ENCODE measurements around the gene SLC25A26.
"Not testable (repeated sequence)": the region's sequence is repeated elsewhere in the genome, so short reads cannot be mapped to it uniquely, and the experiment has no call there.

SLC25A26 gene

DNA sequence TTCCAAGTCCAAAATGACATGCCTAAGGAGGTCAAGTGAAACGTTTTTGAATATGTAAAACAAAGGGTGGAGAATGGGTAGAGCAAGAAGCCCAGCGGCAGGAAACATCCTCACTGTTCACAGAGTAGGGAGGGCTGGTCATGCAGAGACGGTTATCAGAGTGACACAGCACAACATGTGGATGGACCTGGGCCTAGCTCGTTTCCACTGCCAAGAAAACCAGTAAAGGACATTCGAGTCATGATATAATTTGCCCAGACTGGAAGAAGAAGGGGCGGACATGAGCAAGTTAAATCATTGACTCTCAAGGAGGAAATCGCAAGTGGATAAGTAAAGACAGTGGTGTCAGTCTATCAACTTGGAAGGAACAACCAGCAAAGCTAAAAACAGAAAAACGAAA lies 190.7 kb downstream of the SLC25A26 start:
- no peak for DNase-seq (ENCODE audit: low read depth)

DNA sequence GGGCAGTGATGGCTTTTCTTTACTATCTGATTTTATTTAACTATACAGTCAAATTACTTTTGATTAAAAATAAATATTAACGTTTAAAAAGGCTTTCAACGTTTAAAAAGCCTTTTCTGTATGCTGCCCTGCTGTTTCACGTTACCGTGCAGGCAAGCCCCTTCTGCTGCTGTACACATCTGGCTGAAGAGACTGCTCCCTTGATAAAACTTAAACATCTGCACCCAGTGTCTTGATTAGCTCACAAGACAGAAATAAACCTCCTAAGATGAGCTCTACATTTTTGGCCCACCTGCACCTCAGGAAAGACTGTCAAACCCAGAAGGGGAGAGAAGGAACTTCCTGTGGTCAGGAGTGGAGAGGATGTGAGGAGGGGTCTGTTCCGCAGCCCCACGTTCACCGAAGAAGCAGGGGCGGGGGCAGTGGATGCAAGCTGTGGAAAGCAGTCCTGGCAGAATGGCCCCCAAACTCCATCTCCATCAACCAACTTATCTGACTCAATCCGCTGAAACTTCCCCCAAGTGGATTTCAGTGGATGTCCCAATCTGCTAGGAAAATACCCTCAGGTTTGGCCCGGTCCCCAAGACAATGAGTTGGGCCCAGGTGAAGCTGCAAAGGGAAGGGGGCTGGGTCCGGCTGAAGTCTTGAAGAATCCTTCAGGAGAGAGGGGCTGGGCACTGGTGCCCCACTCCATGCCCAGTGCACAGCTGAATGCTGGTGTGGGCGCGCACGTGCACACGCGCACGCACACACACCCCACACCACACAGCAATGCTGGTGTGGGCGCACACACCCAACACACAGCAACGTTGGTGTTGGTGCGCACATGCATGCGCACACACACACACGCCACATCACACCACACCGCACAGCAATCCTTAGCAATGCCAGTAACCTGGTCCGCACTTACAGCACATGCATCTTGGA lies 191.4 kb downstream of the SLC25A26 start:
- no peak for DNase-seq (ENCODE audit: low read depth)

DNA sequence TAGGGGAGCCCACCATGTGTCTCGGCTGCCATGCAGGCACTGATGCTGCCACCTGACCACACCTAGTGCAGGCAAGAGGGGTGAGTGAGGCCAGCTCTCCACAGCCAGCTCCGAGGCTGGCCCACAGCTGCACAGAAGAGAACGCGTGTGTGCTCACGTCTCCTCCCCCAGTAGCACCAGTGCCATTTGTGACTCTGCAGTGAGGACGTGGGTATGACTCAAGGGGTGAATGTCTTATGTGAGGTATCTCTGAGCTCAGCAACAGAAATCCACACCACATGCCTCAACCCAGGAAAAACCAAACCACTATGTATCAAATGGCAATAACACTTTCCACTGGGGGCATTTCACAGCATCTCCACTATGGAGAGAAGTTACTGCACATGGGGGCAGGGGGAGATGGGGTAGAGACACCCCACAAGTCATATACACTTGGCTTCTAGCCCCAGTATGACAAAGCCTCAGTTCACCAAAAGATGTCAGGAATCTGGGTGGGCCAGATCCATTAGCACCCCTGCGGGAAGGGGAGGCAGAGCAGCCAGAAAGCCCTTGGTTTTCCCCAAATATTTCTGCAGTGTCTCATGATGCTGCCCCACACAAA lies 192.4 kb downstream of the SLC25A26 start:
- DNase-seq (ENCODE audit: low read depth): peak; percentile 92

DNA sequence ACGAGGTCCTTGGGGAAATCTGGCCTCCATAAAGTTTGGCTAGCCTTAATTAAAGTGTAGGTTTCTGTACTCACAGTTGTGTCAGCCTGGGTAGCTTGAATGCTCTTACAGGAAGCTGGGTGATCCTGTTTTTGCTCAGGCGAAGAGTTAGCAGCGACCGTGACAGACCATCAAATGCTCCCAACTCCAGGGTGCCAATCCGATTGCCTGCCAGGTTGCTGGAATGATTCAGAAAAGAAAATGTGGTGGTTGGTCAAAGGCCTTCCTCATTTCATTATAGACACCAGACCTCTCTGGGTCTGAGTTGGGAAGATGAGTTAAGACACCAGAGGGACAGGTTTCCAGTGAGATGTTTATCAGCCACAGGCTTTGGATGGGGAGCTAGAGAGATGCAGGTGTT lies 194.0 kb downstream of the SLC25A26 start:
- DNase-seq (ENCODE audit: low read depth): no peak

DNA sequence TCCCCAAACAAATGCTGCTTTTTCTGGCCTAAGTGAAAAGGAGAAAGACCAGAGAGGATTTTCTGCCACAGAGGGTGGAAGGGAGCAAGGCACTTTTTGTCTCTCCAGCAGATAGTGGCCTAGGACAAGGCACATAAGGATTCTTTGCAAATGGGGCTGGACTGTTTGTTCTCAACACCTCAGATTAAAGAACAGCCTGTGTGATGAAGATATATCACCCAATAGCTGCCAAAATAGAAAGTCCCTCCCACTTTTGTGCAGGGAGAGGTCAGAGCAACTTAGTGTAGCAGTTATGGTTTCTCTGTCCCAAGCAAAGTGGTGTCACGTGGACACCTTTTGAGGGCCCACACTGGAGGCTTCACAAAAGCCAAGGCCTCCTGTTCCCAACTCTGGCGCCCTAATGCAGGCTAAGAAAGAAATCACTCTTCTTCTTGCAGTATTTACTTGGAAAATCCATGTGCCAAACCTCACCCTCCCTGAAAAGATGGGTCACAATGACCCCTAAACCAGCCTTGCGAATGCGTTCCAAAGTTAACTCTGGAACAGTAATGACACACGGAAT lies 195.1 kb downstream of the SLC25A26 start:
- no peak for DNase-seq (ENCODE audit: low read depth)

DNA sequence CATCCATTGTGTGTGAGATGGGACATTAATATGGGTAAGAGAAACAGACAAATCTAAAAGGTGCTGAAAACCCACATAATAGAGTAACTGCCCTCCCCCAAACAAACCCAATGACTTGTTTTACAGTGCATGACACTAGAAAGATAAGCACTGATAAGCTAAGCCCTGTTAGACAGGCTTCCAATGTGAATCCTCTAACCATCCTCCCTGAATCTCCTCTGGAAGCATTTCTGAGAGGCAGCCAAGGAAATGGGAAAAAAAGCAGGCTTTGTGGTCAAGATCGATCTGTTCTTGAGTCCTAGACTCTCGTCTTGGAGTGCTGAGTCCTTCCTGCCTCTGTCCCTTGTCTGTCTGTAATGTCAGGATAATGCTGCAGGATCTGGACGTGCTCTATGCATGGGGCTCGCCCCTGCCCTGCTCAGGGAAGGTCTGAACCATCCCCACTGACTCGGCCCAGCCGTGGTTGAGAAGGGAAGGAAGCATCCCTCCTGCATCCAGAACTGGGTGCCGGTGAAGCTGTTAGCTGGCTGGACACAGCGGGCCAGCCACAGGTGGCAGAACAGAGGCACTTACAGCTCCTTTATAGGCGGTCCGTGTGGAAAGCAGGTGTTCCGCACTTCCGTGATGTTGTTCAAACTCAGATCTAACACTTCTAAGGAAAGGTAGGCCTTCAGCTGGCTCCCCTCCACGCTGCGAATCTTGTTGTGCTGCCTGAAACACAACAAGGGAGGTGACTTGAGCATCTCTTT lies 195.9 kb downstream of the SLC25A26 start:
- DNase-seq (ENCODE audit: low read depth): peak; percentile 43

DNA sequence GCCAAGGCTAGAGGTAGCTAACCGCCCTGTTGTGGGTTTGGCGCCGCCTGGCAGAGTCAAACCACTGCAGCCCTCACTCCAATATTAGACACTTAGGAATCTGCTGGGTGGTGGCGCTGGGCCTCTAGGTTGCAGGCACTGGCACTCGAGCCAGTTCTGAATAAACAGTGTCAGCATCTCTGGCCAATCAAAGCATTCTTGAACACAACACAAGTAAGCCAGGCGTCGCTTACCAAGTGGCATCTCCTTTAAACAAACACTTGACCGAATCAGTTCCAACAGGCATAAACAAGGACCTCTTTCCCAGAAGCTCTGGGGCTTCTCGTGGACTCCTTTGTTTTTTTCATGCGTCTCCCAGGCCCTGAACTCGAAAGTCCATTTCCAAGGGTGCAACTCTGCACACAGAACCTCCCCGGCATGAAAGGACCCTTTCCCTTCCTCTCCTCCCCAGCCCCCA lies 197.7 kb downstream of the SLC25A26 start:
- no peak for DNase-seq (ENCODE audit: low read depth)

DNA sequence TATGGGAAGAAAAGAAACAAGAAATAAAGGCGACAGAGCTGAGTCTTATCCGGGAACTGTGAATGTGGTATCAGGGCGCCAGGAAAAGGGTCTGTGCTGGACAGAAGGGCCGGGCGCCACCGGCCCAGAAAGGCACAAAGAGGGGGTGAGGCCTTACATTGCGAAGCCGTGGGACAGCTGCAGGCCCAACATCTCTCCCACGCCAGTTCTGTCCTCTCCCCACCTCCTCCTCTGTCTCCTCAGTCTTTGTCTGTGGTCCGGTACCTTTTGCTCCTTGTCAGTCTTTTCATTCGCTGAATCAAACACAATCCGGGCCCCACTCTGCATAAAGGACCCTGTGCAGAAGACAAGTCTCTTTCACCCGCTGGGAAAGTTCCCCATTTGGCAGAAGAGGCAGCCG lies 198.2 kb downstream of the SLC25A26 start:
- no peak for DNase-seq (ENCODE audit: low read depth)

DNA sequence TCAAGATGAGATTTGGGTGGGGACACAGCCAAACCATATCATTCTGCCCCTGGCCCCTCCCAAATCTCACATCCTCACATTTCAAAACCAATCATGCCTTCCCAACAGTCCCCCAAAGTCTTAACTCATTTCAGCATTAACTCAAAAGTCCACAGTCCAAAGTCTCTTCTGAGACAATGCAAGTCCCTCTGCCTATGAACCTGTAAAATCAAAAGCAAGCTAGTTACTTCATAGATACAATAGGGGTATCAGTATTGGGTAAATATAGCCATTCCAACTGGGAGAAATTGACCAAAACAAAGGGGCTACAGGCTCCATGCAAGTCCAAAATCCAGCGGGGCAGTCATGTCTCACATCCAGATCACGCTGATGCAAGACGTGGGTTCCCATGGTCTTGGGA lies 200.3 kb downstream of the SLC25A26 start:
- DNase-seq (ENCODE audit: low read depth): not testable (repeated sequence)

DNA sequence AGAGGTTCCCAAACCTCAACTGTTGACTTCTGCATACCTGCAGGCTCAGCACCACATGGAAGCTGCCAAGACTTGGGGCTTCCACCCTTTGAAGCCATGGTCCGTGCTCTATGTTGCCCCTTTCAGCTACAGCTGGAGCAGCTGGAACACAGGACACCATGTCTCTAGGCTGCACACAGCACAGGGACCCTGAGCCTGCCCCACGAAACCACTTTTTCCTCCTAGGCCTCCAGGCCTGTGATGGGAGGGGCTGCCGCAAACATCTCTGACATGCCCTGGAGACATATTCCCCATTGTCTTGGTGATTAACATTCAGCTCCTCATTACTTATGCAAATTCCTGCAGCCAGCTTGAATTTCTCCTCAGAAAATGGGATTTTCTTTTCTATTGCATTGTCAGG lies 201.1 kb downstream of the SLC25A26 start:
- DNase-seq (ENCODE audit: low read depth): not testable (repeated sequence)

DNA sequence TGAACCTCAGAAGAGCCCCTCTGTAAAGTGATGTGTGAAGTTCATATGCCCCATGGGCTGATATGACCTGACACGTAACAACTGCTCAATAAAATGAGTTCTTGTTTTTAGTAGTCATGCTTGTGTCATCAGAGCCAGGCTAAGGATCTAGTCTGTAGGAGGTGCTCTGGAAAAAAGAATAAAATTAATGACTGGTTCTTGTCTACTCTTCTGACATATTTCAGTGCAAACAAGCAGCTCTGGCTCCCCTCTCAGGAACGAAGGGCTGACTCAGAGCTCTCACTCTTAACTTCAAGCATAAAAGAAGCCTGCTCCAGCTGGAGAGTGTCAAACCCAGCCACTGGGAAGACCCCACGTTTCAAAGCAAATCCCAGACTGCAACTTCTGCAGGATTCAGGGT lies 203.0 kb downstream of the SLC25A26 start:
- DNase-seq (ENCODE audit: low read depth): peak; percentile 82

DNA sequence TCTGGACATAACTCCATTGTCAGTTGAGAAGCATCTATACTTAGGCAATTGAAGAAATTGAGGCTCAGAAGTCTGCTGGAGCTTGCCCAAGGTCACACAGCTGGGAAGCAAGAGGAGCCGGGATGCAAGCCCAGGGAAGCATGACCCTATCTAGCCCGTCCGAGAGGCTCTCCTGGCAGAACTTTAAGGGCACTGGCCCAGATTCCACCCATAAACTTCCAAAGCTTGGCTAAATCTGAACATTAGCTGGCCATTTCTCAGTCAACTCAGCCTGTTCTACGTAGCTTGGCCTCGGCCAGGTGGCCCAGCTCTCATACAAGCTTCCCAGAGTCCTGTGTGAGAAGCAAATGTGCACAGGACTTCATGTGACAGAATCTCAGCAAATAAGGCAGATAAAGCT lies 204.2 kb downstream of the SLC25A26 start:
- DNase-seq (ENCODE audit: low read depth): no peak

DNA sequence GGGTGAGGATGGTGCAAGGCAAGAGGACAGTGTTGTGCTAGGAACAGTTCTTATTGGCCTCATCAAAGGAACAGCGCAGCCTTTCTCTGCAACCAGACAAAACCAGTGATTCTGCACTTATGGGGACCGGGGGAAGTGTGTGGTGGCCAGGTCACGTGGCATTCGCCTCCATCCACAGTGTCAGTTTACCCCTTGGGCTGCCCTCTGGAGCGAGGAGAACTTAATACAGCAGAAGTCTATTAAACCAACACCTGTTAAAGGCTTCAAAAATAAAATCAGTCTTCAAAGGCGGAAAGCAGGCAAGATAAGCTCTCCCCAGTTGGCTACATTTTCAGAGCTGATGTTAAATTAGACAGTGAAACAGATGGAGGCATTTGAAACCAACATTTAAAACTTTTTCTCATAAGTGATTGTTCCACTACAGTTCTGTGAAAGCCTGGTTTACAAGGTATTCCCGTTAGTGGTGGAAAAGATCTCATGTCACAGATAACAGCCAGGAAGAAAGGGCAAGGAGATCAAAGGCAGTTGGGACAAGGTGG lies 204.8 kb downstream of the SLC25A26 start:
- no peak for DNase-seq (ENCODE audit: low read depth)

DNA sequence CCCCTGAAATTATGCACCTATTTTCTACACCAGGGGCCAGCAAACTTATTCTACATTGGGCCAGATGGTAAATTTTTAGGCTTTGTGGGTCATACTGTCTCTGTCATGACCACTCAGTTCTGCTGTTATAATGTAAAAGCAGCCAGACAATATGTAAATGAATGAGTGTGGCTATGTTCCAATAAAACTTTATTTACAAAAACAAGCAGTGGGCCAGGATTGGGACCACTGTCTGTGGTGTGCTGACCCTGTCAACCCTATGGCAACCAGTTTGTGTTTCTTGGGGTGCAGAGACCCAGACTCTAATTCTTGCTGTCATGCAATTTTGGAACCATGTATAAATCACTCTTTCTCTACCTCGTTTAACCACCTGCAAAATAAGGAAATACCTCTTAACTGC lies 205.3 kb downstream of the SLC25A26 start:
- DNase-seq (ENCODE audit: low read depth): no peak

DNA sequence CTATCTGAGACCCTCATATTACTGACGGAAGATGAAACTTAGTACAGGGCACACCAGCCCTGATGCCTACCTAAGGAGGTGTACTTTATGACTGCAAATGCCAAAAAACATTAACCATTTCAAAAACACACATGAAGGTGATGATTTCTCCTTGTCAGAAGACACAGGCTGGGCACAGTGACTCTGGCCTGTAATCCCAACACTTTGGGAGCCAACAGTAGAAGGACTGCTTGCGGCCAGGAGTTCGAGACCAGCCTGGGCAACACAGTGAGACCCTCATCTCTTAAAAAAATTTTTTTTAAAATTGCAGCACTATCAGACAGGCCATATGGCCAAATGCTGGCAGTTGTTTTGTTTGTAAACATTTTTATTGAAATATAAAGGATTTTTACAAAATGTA lies 206.6 kb downstream of the SLC25A26 start:
- DNase-seq (ENCODE audit: low read depth): no peak

DNA sequence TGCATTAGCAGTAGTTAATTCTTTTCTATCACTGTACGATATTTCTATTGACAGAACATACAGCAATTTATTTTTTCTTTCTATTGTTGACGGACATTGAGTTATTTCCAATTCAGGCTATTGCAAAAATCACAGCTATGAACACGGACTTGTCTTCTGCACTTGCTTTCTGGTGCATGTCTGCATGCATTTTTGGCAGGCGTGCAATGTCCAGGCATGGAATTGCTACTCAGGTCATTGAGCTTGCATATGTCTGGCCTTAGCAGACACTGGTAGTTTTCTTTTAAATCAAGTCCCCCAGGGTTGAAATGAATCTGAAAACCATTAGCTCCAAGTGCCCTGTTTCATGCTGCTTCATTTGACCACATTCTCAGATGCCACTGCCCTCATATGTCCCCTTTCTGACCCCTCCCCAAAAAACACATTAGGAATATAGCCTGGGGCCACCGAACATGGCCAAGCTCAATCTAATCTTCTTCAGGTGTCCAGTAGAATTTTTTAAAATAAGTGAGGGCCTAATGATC lies 207.2 kb downstream of the SLC25A26 start:
- DNase-seq (ENCODE audit: low read depth): no peak

Data from EH (cell line).